ENCODE results near the gene CRCP.

- TF ChIP-seq CTCF (IDR thresholded peaks at IDR 0.05) (no peak), POLR2A (IDR thresholded peaks at IDR 0.05) (no peak), POLR2AphosphoS5 (IDR thresholded peaks at IDR 0.05; ENCODE audit: insufficient read depth in 1 of 2, low read depth in 1 of 2) (no peak)
Measured at GRCh38 chr7:66142996-66143395, 28.3 kb downstream of the CRCP start.
